ENCODE measurements around the gene MSI2. TPM values are rescaled to one million over a fixed set of nuclear protein-coding genes. Genes with fewer than 3 reads are reported as not detected.
A peak's percentile ranks its signal among the peaks of the same experiment; 100 is the strongest.
"Not testable (repeated sequence)": the region's sequence is repeated elsewhere in the genome, so short reads cannot be mapped to it uniquely, and the experiment has no call there.

Gene MSI2
- total RNA-seq, 1 donor = 23.2 TPM

DNA sequence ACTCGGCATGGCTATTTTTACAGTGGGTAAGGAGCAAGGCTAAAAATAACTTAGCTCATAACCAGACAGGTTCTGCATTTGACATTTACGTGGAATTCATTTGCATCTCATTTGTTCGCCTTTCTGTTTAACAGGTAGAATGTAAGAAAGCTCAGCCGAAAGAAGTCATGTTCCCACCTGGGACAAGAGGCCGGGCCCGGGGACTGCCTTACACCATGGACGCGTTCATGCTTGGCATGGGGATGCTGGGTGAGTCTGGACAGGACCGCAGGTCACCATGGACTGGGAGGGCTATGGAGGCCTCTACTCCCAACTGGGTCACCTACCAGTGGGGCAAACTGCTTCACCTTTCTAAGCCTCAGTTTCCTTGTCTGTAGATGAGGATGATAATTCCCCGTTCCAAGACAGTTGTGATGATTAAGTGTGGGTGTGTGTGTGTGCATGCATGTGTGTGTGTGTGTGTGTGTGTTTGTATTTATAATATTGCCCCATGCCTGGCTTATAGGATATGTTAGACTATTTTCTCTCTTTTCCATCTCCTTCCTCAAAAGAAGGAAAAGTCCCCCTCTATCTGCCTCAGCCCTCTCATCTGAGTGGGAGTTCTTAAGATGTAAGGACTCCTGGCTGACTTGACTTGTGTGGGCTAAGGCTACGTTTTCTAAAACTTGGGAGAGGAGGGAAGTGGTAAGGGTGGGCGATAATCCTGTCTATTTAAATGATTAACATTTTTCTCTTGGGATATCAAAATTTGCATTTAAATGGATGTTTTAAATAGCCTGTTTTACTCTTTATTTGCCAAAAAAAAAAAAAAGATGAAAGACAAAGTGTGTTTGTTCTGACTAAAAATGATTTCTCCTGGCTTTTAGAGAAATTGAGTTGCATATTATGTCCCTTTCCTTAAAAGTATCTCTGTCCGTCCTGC, 359.8 kb downstream of the MSI2 start:
- Histone ChIP-seq H3K9me3 (ENCODE audit: low read depth, low read length) (no peaks in the 10 kb centered on the region), H3K36me3 (ENCODE audit: insufficient read depth, low read length) (no peaks in the 10 kb centered on the region), H3K79me2 (ENCODE audit: insufficient read depth, low read length) (no peaks in the 10 kb centered on the region), H3K27ac (ENCODE audit: low read depth, low read length) (no peak overlapping the region), H3K4me3 (ENCODE audit: insufficient read depth, low read length) (no peak overlapping the region), H3K4me2 (ENCODE audit: insufficient read depth, low read length) (no peak overlapping the region), H2AFZ (ENCODE audit: low read length) (no peak overlapping the region), H4K20me1 (ENCODE audit: insufficient read depth, low read length) (no peaks in the 10 kb centered on the region), H3K4me1 (ENCODE audit: insufficient read depth, low read length) (peaks cover 3% of the 10 kb centered on the region), H3K27me3 (ENCODE audit: insufficient read depth, low read length) (no peaks in the 10 kb centered on the region)
- DNase-seq (ENCODE audit: insufficient read length, low spot score, missing footprints) = no peak
- TF ChIP-seq, protein P1, sequence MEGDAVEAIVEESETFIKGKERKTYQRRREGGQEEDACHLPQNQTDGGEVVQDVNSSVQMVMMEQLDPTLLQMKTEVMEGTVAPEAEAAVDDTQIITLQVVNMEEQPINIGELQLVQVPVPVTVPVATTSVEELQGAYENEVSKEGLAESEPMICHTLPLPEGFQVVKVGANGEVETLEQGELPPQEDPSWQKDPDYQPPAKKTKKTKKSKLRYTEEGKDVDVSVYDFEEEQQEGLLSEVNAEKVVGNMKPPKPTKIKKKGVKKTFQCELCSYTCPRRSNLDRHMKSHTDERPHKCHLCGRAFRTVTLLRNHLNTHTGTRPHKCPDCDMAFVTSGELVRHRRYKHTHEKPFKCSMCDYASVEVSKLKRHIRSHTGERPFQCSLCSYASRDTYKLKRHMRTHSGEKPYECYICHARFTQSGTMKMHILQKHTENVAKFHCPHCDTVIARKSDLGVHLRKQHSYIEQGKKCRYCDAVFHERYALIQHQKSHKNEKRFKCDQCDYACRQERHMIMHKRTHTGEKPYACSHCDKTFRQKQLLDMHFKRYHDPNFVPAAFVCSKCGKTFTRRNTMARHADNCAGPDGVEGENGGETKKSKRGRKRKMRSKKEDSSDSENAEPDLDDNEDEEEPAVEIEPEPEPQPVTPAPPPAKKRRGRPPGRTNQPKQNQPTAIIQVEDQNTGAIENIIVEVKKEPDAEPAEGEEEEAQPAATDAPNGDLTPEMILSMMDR (IDR thresholded peaks at IDR 0.05; ENCODE audit: extremely low read depth, low read depth, low read length) = no peak

DNA sequence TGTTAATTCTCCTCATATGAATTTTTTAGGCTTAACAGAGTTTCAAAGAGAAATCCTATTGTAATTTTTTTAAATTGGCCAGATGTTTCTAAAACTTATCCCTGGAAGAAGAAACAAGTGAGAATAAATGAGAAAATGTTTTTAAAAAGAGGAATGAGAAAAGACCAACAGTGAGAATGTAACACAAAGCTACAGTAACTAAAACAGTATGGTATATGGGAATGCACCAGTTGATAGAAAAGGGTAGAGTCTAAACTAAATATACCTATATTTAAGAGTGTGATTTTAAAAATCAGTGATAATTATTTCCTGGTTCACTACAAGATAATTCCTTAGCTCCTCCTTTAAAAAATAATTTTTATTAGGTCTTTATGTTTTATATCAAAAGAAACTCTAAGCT, 360.9 kb downstream of the MSI2 start:
- TF ChIP-seq, protein P1 (IDR thresholded peaks at IDR 0.05; ENCODE audit: extremely low read depth, low read depth, low read length) = no peak
- no peaks in the 10 kb centered on the region for H3K79me2 ChIP-seq (ENCODE audit: insufficient read depth, low read length)
- H2AFZ ChIP-seq (ENCODE audit: low read length) = no peak overlapping the region
- H3K9me3 ChIP-seq (ENCODE audit: low read depth, low read length) = no peaks in the 10 kb centered on the region
- no peak overlapping the region for H3K4me2 ChIP-seq (ENCODE audit: insufficient read depth, low read length)
- no peak overlapping the region for H3K4me3 ChIP-seq (ENCODE audit: insufficient read depth, low read length)
- no peaks in the 10 kb centered on the region for H4K20me1 ChIP-seq (ENCODE audit: insufficient read depth, low read length)
- H3K36me3 ChIP-seq (ENCODE audit: insufficient read depth, low read length) = no peaks in the 10 kb centered on the region
- H3K27ac ChIP-seq (ENCODE audit: low read depth, low read length) = no peak overlapping the region
- H3K27me3 ChIP-seq (ENCODE audit: insufficient read depth, low read length) = no peaks in the 10 kb centered on the region
- H3K4me1 ChIP-seq (ENCODE audit: insufficient read depth, low read length) = peaks cover 3% of the 10 kb centered on the region
- DNase-seq (ENCODE audit: insufficient read length, low spot score, missing footprints) = no peak

DNA sequence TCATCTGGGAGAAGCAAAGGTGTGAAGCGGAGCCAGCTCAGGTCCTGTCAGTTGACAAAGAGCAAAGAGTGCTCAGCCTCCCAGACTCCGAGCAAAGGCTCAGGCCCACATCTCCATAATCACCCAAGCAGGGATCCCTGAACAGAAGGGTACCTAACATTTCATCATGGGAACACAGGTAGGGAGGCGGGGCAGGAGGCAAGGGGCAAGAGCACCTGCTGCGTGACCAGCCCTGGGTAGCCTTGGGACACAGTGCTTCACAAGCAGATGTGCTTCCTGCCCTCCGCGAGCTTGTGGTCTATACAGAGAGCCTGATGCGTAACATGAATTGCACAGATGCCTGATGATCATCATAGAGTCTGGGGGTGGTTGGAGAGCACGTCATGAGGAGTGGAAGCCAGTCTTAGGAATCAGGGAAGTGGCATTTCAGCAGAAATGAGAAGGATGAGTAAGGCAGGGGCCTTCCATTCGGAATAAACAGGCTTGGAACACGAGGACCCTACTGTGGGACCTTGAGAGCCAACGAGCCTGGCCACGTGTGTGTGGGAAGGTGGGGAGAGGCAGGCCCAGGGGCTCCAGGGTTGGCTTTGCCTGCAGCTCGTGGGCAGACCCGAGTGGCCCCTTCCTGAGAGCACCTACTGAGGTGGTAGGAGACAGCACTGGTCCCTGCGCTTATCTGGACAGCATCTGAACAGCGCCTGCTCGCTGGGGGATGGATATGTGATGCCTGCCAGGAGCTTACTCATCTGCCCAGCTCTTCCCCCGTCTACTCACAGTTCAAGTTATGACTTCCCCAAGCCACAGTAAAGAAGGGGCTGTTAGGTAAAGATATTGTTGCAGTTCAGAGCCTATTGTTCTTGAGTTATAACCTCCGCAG, 363.0 kb downstream of the MSI2 start:
- H3K4me3 ChIP-seq (ENCODE audit: insufficient read depth, low read length) = no peak overlapping the region
- no peak overlapping the region for H3K4me2 ChIP-seq (ENCODE audit: insufficient read depth, low read length)
- no peaks in the 10 kb centered on the region for H3K9me3 ChIP-seq (ENCODE audit: low read depth, low read length)
- peak; percentile 78 for DNase-seq (ENCODE audit: insufficient read length, low spot score, missing footprints)
- no peaks in the 10 kb centered on the region for H3K27me3 ChIP-seq (ENCODE audit: insufficient read depth, low read length)
- no peaks in the 10 kb centered on the region for H4K20me1 ChIP-seq (ENCODE audit: insufficient read depth, low read length)
- H2AFZ ChIP-seq (ENCODE audit: low read length) = no peak overlapping the region
- no peak overlapping the region for H3K27ac ChIP-seq (ENCODE audit: low read depth, low read length)
- no peaks in the 10 kb centered on the region for H3K79me2 ChIP-seq (ENCODE audit: insufficient read depth, low read length)
- H3K4me1 ChIP-seq (ENCODE audit: insufficient read depth, low read length) = peaks cover 3% of the 10 kb centered on the region
- no peaks in the 10 kb centered on the region for H3K36me3 ChIP-seq (ENCODE audit: insufficient read depth, low read length)
- TF ChIP-seq, protein P1 (IDR thresholded peaks at IDR 0.05; ENCODE audit: extremely low read depth, low read depth, low read length) = no peak

DNA sequence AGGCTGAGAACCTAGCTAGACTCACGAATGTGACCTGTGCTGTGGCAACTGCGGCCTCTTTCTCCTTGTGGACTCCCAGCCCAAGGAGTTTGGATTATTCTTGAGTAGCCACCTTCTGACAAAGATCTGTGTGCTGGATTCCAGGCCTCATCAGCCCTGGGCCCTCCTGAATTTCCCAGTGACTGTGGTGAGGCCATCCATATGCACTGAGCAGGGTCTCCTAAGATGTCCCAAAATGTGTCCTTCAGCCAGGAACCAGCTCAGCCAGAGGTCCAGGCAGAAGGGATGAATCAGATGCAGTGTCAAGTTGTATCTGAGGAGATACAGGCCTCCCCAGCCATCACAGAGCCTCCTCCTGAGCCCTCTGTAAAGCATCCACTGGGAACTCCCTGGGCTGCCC, 364.3 kb downstream of the MSI2 start:
- H3K79me2 ChIP-seq (ENCODE audit: insufficient read depth, low read length) = no peaks in the 10 kb centered on the region

DNA sequence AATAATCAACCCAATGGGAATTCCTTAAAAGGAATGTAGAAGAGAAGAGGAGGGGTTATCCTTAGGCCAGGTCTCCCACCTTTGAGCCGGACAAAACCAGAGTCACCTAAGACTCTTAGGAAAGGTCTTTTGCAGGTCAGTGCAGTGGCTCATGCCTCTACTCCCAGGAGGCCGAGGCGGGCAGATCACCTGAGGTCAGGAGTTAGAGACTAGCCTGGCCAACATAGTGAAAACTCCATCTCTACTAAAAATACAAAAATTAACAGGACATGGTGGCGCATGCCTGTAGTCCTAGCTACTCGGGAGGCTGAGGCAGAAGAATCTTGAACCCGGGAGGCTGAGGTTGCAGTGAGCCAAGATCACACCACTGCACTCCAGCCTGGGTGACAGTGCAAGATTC, 365.5 kb downstream of the MSI2 start:
- not testable (repeated sequence) for DNase-seq (ENCODE audit: insufficient read length, low spot score, missing footprints); H3K79me2 ChIP-seq (ENCODE audit: insufficient read depth, low read length); H3K4me2 ChIP-seq (ENCODE audit: insufficient read depth, low read length); H3K36me3 ChIP-seq (ENCODE audit: insufficient read depth, low read length); H3K4me1 ChIP-seq (ENCODE audit: insufficient read depth, low read length); H4K20me1 ChIP-seq (ENCODE audit: insufficient read depth, low read length); H3K27ac ChIP-seq (ENCODE audit: low read depth, low read length); H2AFZ ChIP-seq (ENCODE audit: low read length); H3K27me3 ChIP-seq (ENCODE audit: insufficient read depth, low read length); H3K9me3 ChIP-seq (ENCODE audit: low read depth, low read length); H3K4me3 ChIP-seq (ENCODE audit: insufficient read depth, low read length)

More for the DNA sequence above, 364.3 kb downstream of the MSI2 start:
- Histone ChIP-seq H3K27me3 (ENCODE audit: insufficient read depth, low read length) (no peaks in the 10 kb centered on the region), H3K4me2 (ENCODE audit: insufficient read depth, low read length) (no peak overlapping the region), H3K36me3 (ENCODE audit: insufficient read depth, low read length) (no peaks in the 10 kb centered on the region), H3K4me1 (ENCODE audit: insufficient read depth, low read length) (peaks cover 3% of the 10 kb centered on the region), H3K27ac (ENCODE audit: low read depth, low read length) (no peak overlapping the region), H3K4me3 (ENCODE audit: insufficient read depth, low read length) (no peak overlapping the region), H4K20me1 (ENCODE audit: insufficient read depth, low read length) (no peaks in the 10 kb centered on the region), H2AFZ (ENCODE audit: low read length) (no peak overlapping the region), H3K9me3 (ENCODE audit: low read depth, low read length) (no peaks in the 10 kb centered on the region)
- peak; percentile 59 for DNase-seq (ENCODE audit: insufficient read length, low spot score, missing footprints)
- TF ChIP-seq, protein P1 (IDR thresholded peaks at IDR 0.05; ENCODE audit: extremely low read depth, low read depth, low read length) = no peak
